HEK293 (cell line): ENCODE measurements around the gene NCOR1.

Experiments used
- CTCF ChIA-PET: fragments of 350-600 bp; formaldehyde crosslinking; extraction: SDS; loops from one replicate; lab custom pipeline; 2021; ENCODE audit warnings: antibody characterized with exemption; lab: Yijun Ruan, JAX
- POLR2A ChIA-PET: fragments of 300-600 bp; formaldehyde crosslinking; extraction: SDS; loops from one replicate; lab custom pipeline; 2020; ENCODE audit warnings: antibody characterized with exemption, inconsistent platforms; lab: Yijun Ruan, JAX
- H3K27ac ChIP-seq: fragments of 200-500 bp; sonication (Bioruptor generic); 2 replicates; pipeline ENCODE4 v1.5.1; 2014; ENCODE audit warnings: low read depth, low read length, control low read depth, inconsistent platforms; ENCODE audit errors: extremely low read depth
- H3K36me3 ChIP-seq, 2 experiments: fragments of 200-500 bp in 1 of 2; sonication (Bioruptor generic) in 1 of 2; 1 replicate in 1 of 2; 2 replicates in 1 of 2; pipeline ENCODE4 v1.5.1; 2014 to 2017; ENCODE audit warnings: inconsistent platforms in 2 of 2, low read length in 2 of 2; ENCODE audit not compliant: control insufficient read depth in 2 of 2, insufficient read depth in 1 of 2
- H3K4me1 ChIP-seq: fragments of 200-500 bp; sonication (Bioruptor generic); 2 replicates; pipeline ENCODE4 v1.5.1; 2014; ENCODE audit warnings: mild to moderate bottlenecking, low read length, inconsistent platforms; ENCODE audit not compliant: control insufficient read depth, insufficient read depth
- H3K4me3 ChIP-seq: 2 replicates; pipeline ENCODE4 v1.5.1; 2011; ENCODE audit warnings: low read depth, mild to moderate bottlenecking, control low read depth, low read length, moderate library complexity
- H3K9me3 ChIP-seq: fragments of 200-500 bp; sonication (Bioruptor generic); 2 replicates; pipeline ENCODE4 v1.5.1; 2014; ENCODE audit warnings: low read depth, low read length, inconsistent platforms; ENCODE audit not compliant: control insufficient read depth, insufficient read depth
- HOXC10 ChIP-seq: sonication (generic); formaldehyde crosslinking; IDR thresholded peaks from 2 replicates; pipeline ENCODE4 v1.8.1; 2023; ENCODE audit warnings: mild to moderate bottlenecking, missing genetic modification reagents
- KLF16 ChIP-seq: fragments of 450-650 bp; formaldehyde crosslinking; IDR thresholded peaks from 2 replicates; pipeline ENCODE4 v1.5.1; 2017; ENCODE audit warnings: missing biosample characterization, missing genetic modification characterization
- MYNN ChIP-seq: fragments of 450-650 bp; formaldehyde crosslinking; IDR thresholded peaks from 2 replicates; pipeline ENCODE4 v1.5.1; 2016; ENCODE audit warnings: missing biosample characterization, missing genetic modification characterization, borderline replicate concordance
- PRDM2 ChIP-seq: fragments of 450-650 bp; formaldehyde crosslinking; IDR thresholded peaks from 2 replicates; pipeline ENCODE4 v1.5.1; 2016; ENCODE audit warnings: missing biosample characterization, missing genetic modification characterization, borderline replicate concordance
- SP2 ChIP-seq: fragments of 450-650 bp; formaldehyde crosslinking; IDR thresholded peaks from 2 replicates; pipeline ENCODE4 v1.5.1; 2016; ENCODE audit warnings: missing biosample characterization, missing genetic modification characterization
- TRIM28 ChIP-seq: IDR thresholded peaks from 2 replicates; pipeline ENCODE4 v1.6.1; 2011; ENCODE audit warnings: low read length, control low read depth, borderline replicate concordance
- YY2 ChIP-seq: fragments of 450-650 bp; formaldehyde crosslinking; IDR thresholded peaks from 2 replicates; pipeline ENCODE4 v1.5.1; 2016; ENCODE audit warnings: missing biosample characterization, missing genetic modification characterization
- ZIC2 ChIP-seq: fragments of 450-650 bp; formaldehyde crosslinking; IDR thresholded peaks from 2 replicates; pipeline ENCODE4 v1.5.1; 2016; ENCODE audit warnings: missing biosample characterization, missing genetic modification characterization
- ZNF121 ChIP-seq: fragments of 450-650 bp; formaldehyde crosslinking; IDR thresholded peaks from 2 replicates; pipeline ENCODE4 v1.5.1; 2016; ENCODE audit warnings: missing biosample characterization, missing genetic modification characterization
- ZNF155 ChIP-seq: fragments of 450-650 bp; formaldehyde crosslinking; IDR thresholded peaks from 2 replicates; pipeline ENCODE4 v1.5.1; 2016; ENCODE audit warnings: missing biosample characterization, missing genetic modification characterization
- ZNF24 ChIP-seq: fragments of 450-650 bp; formaldehyde crosslinking; IDR thresholded peaks from 2 replicates; pipeline ENCODE4 v1.5.1; 2016; ENCODE audit warnings: missing biosample characterization, missing genetic modification characterization
- ZNF37A ChIP-seq: fragments of 450-650 bp; IDR thresholded peaks from 2 replicates; pipeline ENCODE4 v1.5.1; 2018; ENCODE audit warnings: missing biosample characterization, missing genetic modification characterization
- ZNF510 ChIP-seq: fragments of 450-650 bp; formaldehyde crosslinking; IDR thresholded peaks from 2 replicates; pipeline ENCODE4 v1.5.1; 2018; ENCODE audit warnings: mild to moderate bottlenecking, missing genetic modification characterization, missing biosample characterization; ENCODE audit not compliant: insufficient replicate concordance
- ZNF558 ChIP-seq: fragments of 450-650 bp; formaldehyde crosslinking; IDR thresholded peaks from 2 replicates; pipeline ENCODE4 v1.5.1; 2016; ENCODE audit warnings: missing biosample characterization, missing genetic modification characterization
- ZNF571 ChIP-seq: fragments of 450-650 bp; formaldehyde crosslinking; IDR thresholded peaks from 2 replicates; pipeline ENCODE4 v1.5.0; 2017; ENCODE audit warnings: missing biosample characterization, missing genetic modification characterization
- ZNF610 ChIP-seq: fragments of 450-650 bp; formaldehyde crosslinking; IDR thresholded peaks from 2 replicates; pipeline ENCODE4 v1.5.1; 2016; ENCODE audit warnings: missing biosample characterization, missing genetic modification characterization, borderline replicate concordance
- ZNF645 ChIP-seq: fragments of 450-650 bp; formaldehyde crosslinking; IDR thresholded peaks from 2 replicates; pipeline ENCODE4; 2016; ENCODE audit warnings: missing biosample characterization, missing genetic modification characterization
- TF ChIP-seq, protein P1 (sequence below): fragments of 450-650 bp; formaldehyde crosslinking; IDR thresholded peaks from 2 replicates; pipeline ENCODE4 v1.5.1; 2016; ENCODE audit warnings: missing biosample characterization, missing genetic modification characterization
- TF ChIP-seq, protein P2 (sequence below): sonication (generic); formaldehyde crosslinking; IDR thresholded peaks from 2 replicates; pipeline ENCODE4 v1.8.1; 2022; ENCODE audit warnings: mild to moderate bottlenecking, moderate library complexity, missing genetic modification reagents
- TF ChIP-seq, protein P3 (sequence below): fragments of 450-650 bp; formaldehyde crosslinking; IDR thresholded peaks from 2 replicates; pipeline ENCODE4 v1.5.1; 2017; ENCODE audit warnings: missing biosample characterization, missing genetic modification characterization
- TF ChIP-seq, protein P4 (sequence below): fragments of 450-650 bp; formaldehyde crosslinking; IDR thresholded peaks from 2 replicates; pipeline ENCODE4 v1.5.1; 2016; ENCODE audit warnings: missing biosample characterization, missing genetic modification characterization

NCOR1 gene

GRCh38 chr17:16083223-16083622 is 132.1 kb downstream of the NCOR1 start:
- POLR2A ChIA-PET: interaction anchor here (0.7 kb wide), 1 partner anchor 25 kb away, joined by 3 read pairs; no protein-coding TSS in a partner anchor
- H3K4me1 ChIP-seq: no peaks in the 10 kb centered on the region
- H3K4me3 ChIP-seq: no peak overlapping the region
- H3K27ac ChIP-seq: no peak overlapping the region
- peaks cover 43 to 66% of the 10 kb centered on the region in 2 experiments for H3K36me3 ChIP-seq
- CTCF ChIA-PET: no interaction called here
- TF ChIP-seq PRDM2 (tag by site-specific recombination) (no peak), ZNF558 (peak; percentile 95)
- TF ChIP-seq, all 188 proteins: peak for 1
- H3K9me3 ChIP-seq: peaks cover 2% of the 10 kb centered on the region

DNA sequence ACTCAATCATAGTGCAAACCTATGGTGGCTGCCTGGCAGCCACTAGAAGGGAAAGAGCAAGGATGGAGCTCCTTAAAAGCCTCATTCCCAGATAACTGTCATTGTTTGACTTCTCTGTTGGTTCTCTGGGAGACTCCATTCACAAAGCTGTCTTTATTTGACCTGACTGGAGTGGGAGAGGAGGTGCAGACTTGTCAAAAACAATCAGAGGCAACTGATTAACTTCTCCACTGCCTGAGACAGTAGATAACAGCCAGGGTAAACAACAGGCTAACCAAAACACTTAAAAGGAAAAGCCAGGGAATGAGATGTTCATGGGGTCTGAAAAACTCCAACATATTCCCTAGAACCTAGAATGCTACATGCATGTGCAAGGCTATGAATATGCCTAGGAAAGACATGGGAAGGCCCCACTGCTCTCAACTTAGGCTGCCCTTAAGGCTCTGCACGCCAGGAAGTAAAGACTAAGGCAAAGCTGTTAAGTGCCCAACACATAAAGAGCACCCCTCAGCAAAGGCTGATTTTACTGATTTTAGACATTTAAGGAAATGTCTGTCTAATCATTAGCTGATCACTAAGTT is 133.7 kb downstream of the NCOR1 start:
- peaks cover 48 to 70% of the 10 kb centered on the region in 2 experiments for H3K36me3 ChIP-seq
- CTCF ChIA-PET: no interaction called here
- POLR2A ChIA-PET: interaction anchor here (1.2 kb wide), 1 partner anchor 11 kb away, joined by 9 read pairs; no protein-coding TSS in a partner anchor

GRCh38 chr17:16080366-16080765 is 135.0 kb downstream of the NCOR1 start:
- Histone ChIP-seq H3K36me3 (peaks cover 48 to 70% of the 10 kb centered on the region in 2 experiments), H3K4me1 (no peaks in the 10 kb centered on the region), H3K4me3 (no peak overlapping the region), H3K27ac (no peak overlapping the region), H3K9me3 (peaks cover 2% of the 10 kb centered on the region)
- POLR2A ChIA-PET: no interaction called here
- CTCF ChIA-PET: interaction anchor here (0.7 to 1.0 kb wide), 2 partner anchors 27 to 189 kb away, joined by 3 read pairs; no protein-coding TSS in a partner anchor
- no peak for TF ChIP-seq ZIC2 (tag by site-specific recombination)
- TF ChIP-seq, protein P1, sequence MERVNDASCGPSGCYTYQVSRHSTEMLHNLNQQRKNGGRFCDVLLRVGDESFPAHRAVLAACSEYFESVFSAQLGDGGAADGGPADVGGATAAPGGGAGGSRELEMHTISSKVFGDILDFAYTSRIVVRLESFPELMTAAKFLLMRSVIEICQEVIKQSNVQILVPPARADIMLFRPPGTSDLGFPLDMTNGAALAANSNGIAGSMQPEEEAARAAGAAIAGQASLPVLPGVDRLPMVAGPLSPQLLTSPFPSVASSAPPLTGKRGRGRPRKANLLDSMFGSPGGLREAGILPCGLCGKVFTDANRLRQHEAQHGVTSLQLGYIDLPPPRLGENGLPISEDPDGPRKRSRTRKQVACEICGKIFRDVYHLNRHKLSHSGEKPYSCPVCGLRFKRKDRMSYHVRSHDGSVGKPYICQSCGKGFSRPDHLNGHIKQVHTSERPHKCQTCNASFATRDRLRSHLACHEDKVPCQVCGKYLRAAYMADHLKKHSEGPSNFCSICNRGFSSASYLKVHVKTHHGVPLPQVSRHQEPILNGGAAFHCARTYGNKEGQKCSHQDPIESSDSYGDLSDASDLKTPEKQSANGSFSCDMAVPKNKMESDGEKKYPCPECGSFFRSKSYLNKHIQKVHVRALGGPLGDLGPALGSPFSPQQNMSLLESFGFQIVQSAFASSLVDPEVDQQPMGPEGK (tag by site-specific recombination): no peak
- TF ChIP-seq ZNF571 (tag by site-specific recombination): no peak
- no peak for TF ChIP-seq ZNF121 (tag by site-specific recombination)
- no peak for TF ChIP-seq ZNF155 (tag by site-specific recombination)
- TF ChIP-seq ZNF645 (tag by site-specific recombination): no peak
- no peak for TF ChIP-seq ZNF510 (tag by site-specific recombination)
- TF ChIP-seq, protein P2, sequence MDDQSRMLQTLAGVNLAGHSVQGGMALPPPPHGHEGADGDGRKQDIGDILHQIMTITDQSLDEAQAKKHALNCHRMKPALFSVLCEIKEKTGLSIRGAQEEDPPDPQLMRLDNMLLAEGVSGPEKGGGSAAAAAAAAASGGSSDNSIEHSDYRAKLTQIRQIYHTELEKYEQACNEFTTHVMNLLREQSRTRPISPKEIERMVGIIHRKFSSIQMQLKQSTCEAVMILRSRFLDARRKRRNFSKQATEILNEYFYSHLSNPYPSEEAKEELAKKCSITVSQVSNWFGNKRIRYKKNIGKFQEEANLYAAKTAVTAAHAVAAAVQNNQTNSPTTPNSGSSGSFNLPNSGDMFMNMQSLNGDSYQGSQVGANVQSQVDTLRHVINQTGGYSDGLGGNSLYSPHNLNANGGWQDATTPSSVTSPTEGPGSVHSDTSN (CRISPR knock-in tag): no peak
- TF ChIP-seq, protein P3, sequence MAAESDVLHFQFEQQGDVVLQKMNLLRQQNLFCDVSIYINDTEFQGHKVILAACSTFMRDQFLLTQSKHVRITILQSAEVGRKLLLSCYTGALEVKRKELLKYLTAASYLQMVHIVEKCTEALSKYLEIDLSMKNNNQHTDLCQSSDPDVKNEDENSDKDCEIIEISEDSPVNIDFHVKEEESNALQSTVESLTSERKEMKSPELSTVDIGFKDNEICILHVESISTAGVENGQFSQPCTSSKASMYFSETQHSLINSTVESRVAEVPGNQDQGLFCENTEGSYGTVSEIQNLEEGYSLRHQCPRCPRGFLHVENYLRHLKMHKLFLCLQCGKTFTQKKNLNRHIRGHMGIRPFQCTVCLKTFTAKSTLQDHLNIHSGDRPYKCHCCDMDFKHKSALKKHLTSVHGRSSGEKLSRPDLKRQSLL (tag by site-specific recombination): no peak
- no peak for TF ChIP-seq YY2 (tag by site-specific recombination)
- no peak for TF ChIP-seq KLF16 (tag by site-specific recombination)
- no peak for TF ChIP-seq ZNF37A (tag by site-specific recombination)
- no peak for TF ChIP-seq ZNF24 (tag by site-specific recombination)
- no peak for TF ChIP-seq SP2 (tag by site-specific recombination)
- TF ChIP-seq ZNF610: no peak
- TF ChIP-seq, protein P4, sequence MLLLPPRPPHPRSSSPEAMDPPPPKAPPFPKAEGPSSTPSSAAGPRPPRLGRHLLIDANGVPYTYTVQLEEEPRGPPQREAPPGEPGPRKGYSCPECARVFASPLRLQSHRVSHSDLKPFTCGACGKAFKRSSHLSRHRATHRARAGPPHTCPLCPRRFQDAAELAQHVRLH (tag by site-specific recombination): no peak
- no peak for TF ChIP-seq ZNF558

More for the DNA sequence above, 133.7 kb downstream of the NCOR1 start:
- H3K4me1 ChIP-seq: no peaks in the 10 kb centered on the region
- peak; percentile 46; the same call in 1 of the 2 replicates for TF ChIP-seq TRIM28
- no peak for TF ChIP-seq HOXC10 (CRISPR knock-in tag)
- TF ChIP-seq MYNN (tag by site-specific recombination): no peak
- TF ChIP-seq, all 188 proteins: peak for 1
- no peak overlapping the region for H3K27ac ChIP-seq
- H3K4me3 ChIP-seq: no peak overlapping the region
- peaks cover 2% of the 10 kb centered on the region for H3K9me3 ChIP-seq
